Middle frontal gyrus (tissue), 1 donor: ENCODE data around the gene LRRC74A.

Experiments
- DNase-seq: peaks from one replicate; pipeline ENCODE4 v3.0.0-alpha.2; 2015; ENCODE audit warnings: low spot score; ENCODE audit errors: extremely low spot score

The LRRC74A gene

DNA sequence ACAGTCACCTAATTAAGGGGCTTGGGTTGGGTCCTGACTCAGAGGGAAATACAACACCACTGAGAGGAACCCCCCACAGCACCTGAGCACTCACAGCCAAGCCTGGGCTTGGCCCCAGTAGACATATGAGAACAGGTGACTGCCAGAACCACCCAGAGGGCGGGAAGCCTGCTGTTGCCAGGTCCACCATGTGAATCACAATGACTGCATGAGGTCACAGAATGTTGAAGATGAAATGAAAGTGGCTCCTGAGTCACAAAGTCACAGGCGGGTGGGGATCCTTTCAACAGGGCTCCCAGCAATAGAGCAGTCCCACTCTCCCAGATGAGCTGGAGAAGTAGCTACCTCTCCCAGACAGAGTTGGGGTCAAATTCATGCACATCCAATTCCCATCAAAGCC, at the start of gene LRRC74A:
Gene LRRC74A, plus strand, starts transcription at position 287 of the 400 bp plus-strand sequence. CDS start 290 bp downstream, outside the sequence.
- DNase-seq, result no peak

- no peak for DNase-seq
Measured at GRCh38 chr14:76776428-76777251, 49.6 kb upstream of the LRRC74A start.

DNA sequence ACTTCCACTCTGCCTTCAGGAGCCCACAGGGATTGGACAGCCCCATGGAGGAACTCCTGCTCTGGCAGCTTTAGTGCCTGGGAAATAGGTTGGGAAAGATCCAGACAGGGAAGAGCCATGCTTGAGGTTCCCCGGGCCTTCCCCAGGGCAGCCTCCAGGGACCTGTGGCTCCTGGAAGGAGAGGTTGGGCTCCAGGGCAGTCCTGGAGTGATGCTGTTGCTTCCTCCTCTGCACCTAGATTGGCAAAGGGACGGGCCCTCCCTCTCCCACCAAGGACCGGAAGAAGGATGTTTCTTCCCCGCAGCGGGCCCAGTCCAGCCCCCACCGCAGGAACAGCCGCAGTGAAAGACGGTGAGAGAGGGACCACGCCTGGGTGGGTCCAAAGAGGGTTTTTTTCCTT, 48.5 kb upstream of the LRRC74A start:
- DNase-seq, result no peak

DNA sequence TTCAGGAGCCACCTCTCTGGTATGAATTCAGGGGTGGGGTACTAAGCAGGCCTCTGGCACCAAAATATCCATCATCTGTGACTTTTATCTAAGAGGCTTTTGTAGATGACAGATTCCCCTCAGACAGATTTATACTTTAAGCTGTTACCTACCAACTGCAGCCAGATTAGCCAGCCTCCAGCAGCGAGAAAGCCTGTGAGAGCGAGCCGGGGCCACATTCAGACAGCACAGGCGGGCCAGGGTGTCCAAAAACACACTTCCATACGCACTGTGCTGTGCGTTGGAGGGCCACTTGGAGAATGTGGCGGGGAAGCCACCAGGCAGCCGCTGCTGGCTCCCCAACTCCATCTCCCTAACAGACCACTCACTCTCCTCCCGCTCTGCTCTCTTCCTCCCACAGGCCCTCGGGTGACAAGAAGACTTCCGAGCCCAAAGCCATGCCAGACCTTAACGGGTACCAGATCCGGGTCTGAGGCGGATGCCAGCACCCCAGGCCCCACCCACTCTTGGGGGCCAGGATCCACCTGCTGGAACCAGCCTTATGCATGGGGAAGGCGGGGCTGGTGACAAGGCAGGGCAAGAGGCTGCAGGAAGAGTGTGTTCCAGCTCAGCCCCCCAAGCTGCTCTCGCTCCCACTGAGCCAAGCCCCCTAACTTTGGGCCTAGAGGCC, 47.5 kb upstream of the LRRC74A start:
- DNase-seq, result no peak

- DNase-seq, result no peak
Measured at GRCh38 chr14:76779221-76780057, 46.8 kb upstream of the LRRC74A start.

DNA sequence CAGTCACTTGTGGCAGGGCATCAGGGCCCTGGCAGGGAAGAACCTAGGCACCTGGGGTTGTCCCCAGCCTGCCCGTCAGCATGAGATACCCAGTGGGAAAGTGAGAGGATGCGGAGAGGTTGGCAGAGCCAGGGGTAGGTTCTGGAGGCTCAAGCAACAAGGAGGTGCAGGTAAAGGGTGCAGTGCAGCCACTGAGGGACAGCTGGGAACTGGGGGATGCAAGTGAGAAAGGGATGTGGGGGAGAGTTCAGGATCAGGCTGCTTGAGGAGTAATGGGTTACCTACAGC, 46.2 kb upstream of the LRRC74A start:
- no peak for DNase-seq

- no peak for DNase-seq
Measured at GRCh38 chr14:76780360-76780759, 45.8 kb upstream of the LRRC74A start.

DNA sequence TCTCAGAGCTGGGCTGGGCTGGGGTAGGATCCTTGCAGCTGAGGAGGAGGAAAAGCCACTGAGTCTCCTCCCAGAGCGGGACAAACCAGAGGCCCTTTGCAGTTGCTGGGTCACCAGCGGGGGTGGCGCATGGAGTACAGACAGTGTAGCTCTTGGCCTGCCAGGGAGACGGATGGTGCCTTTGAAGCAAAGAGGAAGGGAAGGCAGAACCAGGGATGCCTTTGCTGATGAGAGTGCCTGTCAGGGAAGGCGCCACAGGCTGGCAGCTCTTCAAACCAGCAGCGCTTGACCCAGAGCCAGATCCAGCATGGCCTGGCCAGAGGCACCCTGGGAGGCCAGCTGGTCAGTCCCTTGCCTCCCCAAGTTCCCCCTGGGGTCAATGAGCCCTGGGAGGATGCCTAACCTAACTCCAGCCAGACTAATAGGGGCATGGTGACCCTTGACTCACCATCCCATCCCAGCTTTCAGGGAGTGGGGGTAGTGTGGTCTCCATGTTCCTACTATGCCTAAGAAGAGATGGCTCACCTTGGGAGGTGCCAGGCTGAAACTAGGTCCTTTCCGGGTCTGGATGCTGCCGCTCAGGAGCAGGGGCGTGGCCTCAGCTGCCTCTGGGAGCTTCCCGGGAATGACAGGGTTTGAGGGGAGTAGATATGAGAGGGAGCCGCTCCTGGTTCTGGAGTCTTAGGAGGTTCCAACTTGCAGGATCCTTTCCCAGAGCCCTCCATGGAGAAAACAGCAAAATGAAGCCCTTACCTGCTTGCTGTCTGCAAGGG, 45.1 kb upstream of the LRRC74A start:
- DNase-seq, result no peak

DNA sequence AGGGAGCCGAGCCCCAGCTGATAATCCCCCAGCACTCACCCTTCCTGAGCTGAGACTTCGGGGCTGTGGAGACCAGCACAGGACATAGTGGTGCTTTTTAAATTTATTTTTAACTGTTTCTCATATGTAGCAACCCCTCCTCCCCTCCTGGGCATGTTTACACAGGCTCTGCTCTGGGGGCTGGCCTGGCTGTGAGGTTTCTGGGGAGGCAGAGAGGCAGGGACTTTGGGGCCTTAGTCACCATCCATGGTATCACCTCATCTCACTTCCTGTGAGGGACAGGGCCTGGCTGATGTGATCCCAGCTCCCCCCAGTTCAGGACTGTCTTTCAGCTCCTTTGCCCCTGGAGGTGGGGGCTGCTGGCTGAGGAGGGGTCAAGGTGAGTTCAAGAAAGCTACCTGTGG, 44.6 kb upstream of the LRRC74A start:
- no peak for DNase-seq

GRCh38 chr14:76782115-76782884, 43.9 kb upstream of the LRRC74A start:
- DNase-seq, result no peak

DNA sequence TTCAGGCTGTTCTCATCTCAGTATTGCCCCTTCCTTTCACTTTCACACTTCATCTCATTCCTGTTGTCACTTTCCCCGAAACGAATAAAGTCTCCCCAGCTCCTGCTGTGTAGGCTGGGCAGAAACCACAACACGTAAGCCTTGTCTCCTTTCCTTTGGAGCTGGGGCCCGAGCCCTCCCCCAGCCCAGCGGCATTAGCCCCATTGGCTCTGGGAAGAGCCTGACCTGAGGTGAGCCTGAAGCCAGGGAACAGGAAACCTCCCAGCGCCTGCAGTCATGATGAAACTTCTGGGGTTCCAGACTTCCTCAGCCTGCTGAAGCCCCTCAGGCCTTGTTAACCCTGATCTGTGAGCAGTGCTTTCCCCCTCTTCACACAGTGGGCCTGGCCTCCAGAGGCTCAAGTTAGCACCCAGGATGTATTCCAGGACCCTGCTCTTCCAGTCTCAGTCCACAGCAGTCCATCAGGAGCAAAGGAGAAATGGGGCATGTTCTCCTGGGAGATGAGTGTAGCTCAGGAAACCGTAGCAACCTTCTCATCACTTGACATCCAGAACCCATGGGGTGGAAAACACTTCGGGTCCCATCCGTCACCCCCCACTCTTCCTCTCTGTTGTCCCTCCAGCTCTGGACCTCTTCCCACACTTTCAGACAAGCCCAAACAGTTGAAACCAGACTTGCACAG, 43.2 kb upstream of the LRRC74A start:
- no peak for DNase-seq

DNA sequence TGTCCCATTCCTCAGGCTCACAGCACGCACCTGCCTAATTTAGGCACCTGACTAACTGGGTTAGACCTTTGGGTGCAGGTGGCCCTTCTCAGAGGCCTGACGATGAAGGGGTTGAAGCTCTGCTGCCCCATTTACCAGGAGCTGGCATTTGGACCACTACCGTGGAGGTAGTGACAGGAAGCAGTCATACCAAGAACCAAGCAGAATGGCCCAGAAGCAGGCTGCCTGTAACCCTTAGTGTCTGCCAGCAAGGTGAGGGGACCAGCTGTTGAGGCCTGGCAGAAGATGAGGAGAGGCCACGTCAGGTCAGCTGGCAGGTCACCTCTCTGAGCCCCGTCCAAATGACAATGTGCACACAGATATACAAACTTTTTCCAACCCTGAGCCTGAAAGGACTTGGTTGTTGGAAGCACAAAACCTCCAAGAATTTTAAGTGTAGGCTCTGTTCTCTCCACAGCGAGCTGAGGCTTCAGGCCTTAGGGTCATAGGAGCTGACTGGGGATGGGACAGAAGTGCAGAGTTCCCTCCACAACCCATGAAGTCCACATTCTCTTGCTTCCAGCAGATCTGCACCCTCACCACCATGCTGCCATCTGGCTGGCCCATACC, 41.8 kb upstream of the LRRC74A start:
- no peak for DNase-seq

DNA sequence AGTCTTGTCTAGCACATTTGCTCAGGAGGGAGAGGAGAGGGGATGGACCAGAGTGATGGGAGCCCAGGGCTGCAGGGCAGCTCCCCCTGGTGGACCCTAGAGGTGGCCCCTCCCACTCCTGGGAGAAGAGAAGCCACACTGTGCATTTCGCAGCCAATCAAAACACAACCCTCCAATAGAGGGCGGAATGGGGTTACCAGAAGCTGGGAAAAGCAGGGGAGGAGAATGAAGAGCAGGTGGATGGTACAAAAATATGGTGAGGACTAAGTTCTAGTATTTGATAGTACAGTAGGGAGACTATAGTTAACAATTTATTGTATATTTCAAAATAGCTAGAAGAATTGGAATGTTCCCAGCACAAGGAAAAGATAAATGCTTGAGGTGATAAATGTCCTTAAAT, 41.3 kb upstream of the LRRC74A start:
- peak; percentile 65 for DNase-seq

DNA sequence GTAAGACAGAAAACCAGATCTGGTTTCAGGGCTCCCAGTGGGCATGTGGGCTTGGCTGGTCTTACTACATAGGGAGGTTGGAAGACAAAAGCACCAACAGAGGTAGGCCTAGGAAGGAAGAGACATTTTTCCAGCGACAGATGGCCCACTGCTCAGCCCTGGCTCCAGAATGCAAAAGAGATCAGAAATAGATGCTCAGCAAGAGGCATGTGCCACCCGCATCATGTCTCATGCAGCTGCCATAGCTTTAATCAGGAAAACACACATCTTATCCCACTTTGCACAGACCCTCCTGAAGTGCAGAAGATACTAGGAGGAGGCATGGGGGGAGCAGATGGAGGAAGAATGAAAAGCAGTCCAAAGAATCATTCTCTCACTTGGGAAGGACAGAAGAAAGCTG, 39.6 kb upstream of the LRRC74A start:
- DNase-seq, result no peak

DNA sequence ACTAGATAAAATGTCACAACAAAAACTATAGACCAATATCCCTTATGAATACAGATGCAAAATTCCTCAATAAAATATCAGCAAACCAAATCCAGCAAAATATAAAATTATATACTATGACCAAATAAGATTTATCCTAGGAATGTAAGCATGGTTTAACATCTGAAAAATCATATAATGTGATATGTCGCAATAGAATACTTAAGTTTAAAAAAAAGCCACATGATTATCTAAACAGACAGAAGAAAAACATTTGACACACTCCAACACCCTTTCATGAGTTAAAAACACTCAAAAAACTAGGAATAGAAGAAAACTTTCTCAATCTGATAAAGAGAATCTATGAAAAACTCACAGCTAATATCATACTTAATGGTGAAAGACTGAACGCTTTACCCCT, 33.8 kb upstream of the LRRC74A start:
- DNase-seq, result no peak

DNA sequence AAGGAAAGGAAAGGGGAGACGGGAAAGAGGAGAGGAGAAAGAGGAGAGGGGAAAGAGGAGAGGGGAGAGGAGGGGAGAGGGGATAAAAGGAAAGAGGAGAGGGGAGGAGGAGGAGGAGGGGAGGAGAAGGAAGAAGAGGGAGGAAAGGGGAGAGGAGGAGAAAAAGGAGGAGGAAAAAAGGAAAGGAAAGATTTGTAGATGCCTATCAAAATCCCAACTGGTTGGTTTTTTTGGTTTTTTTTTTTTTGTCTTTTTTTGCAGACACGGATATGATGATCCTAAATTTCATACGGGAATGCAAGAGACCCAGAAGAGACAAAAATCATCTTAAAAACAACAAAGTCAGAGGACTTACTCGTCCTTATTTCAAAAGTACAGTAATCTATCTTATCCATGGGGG, 32.9 kb upstream of the LRRC74A start:
- no peak for DNase-seq

- no peak for DNase-seq
Measured at GRCh38 chr14:76793956-76794355, 32.3 kb upstream of the LRRC74A start.

- no peak for DNase-seq
Measured at GRCh38 chr14:76806446-76806845, 19.8 kb upstream of the LRRC74A start.

- DNase-seq, result no peak
Measured at GRCh38 chr14:76808011-76808410, 18.2 kb upstream of the LRRC74A start.

DNA sequence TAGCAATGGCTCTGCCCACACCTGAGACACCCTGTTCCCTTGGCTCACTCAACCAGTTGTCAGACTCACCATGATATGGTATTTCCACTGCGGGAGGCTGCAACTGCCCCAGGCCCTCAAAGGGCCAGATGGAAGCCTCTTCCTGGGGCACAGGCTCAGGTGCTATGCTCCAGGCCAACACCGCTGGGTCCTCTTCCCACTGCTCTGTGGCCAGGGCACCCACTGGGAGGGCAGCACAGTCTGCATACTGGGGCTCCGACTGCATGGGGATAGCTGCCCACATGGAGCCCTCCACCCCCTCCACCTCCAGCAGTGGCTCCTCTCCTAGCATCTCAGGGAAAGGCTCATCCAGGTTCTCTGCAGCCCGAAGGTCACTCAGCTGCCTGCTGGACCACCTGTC, 17.2 kb upstream of the LRRC74A start:
- no peak for DNase-seq
